Activated T-helper 1 cell treated with anti-CD3 and anti-CD28 coated beads, Interleukin-12 subunit alpha, Interleukin-12 subunit beta, Interleukin-2, Interleukin-4 antibody, amounts not matched to agents 30 ng/mL and 10 ng/mL and 1 ng/mL, durations not matched to agents 14 hours and 24 hours and 36 hours (primary cell): Measurements from ENCODE around the gene PPIL4. TPM values are rescaled to one million over a fixed set of nuclear protein-coding genes. Genes with fewer than 3 reads are reported as not detected.

Experiments
- DNase-seq: peaks from one replicate; pipeline ENCODE4 v3.0.0; 2021; ENCODE audit warnings: low spot score
- H3K27ac Mint-ChIP-seq: one replicate; pipeline ENCODE4 v1.8.0; 2021; ENCODE audit warnings: mild to moderate bottlenecking, mixed read lengths
- H3K27me3 Mint-ChIP-seq: one replicate; pipeline ENCODE4 v1.8.0; 2022; ENCODE audit warnings: mild to moderate bottlenecking, moderate library complexity, mixed read lengths; ENCODE audit not compliant: insufficient read depth
- H3K36me3 Mint-ChIP-seq: one replicate; pipeline ENCODE4 v1.8.0; 2021; ENCODE audit warnings: low read depth, mixed read lengths
- H3K4me1 Mint-ChIP-seq: one replicate; pipeline ENCODE4 v1.8.0; 2021; ENCODE audit warnings: low read depth, mixed read lengths
- H3K4me3 Mint-ChIP-seq: one replicate; pipeline ENCODE4 v1.8.0; 2021; ENCODE audit warnings: mild to moderate bottlenecking, moderate library complexity, mixed read lengths
- H3K9me3 Mint-ChIP-seq: one replicate; pipeline ENCODE4 v1.8.0; 2021; ENCODE audit warnings: mixed read lengths
- intact Hi-C: fragments of 100-400 bp; cut with micrococcal nuclease; formaldehyde crosslinking; loops from one replicate; pipeline ENCODE4 v1.15.1; 2024
- total RNA-seq: library from RNA; stranded (reverse); gene quantifications from 2 replicates; pipeline ENCODE4 v1.2.3, GENCODE V29; 2022

Gene PPIL4
- total RNA-seq, 1 donor from 2014 or later, result 25.0 TPM

DNA sequence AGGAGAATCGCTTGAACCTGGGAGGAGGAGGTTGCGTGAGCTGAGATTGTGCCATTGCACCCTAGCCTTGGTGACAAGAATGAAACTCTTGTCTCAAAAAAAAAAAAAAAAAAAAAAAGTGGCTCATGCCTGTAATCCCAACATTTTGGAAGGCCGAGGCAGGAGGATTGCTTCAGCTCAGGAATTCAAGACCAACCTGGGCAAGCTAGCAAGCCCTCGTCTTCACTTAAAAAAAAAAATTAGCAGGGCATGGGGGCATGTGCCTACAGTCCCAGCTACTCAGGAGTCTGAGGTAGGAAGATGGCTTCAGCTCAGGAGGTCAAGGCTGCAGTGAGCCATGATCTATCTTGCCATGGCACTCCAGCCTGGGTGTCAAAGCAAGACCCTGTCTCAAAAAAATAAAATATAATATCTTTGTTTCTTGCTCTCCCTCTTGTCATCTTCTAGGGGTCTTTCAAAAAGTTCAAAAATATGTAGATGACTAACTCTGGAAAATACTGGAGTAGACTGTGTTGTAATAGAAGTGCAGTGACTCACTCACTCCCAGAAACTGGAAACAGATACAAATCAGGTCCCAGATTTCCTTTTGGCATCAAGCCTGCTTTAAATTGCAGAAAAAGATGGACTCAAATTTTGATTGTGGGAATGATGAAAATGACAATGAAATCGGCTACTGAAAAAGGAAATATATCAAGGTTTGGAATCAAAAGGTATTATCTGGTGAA lies 17.5 kb upstream of the PPIL4 start:
- H3K4me3 Mint-ChIP-seq, result no peak overlapping the region
- intact Hi-C loops, result no loop called here
- H3K36me3 Mint-ChIP-seq, result no peaks in the 10 kb centered on the region
- no peak overlapping the region for H3K27ac Mint-ChIP-seq
- H3K4me1 Mint-ChIP-seq, result peaks cover 17% of the 10 kb centered on the region
- no peak for DNase-seq
- no peaks in the 10 kb centered on the region for H3K9me3 Mint-ChIP-seq
- H3K27me3 Mint-ChIP-seq, result peaks cover 24% of the 10 kb centered on the region

DNA sequence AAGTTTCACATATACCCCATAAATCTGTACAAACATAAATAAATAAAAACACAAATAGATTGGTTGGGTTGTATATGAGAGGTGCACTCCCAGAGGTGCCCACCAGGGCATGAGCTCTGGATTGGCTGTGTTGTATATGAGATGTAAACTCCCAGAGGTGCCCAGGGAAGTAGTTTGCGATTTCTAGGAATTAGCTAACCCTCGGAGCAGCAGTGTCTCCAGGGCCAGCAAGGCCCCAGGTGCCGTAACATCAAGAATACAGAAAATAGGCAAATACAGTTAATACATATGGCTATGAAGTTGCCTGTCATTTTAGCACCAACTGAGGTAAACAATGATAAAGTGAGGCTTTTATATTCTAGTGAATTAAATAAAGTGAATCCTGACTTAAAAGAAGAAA lies 14.9 kb upstream of the PPIL4 start:
- Mint-ChIP-seq H3K27ac (no peak overlapping the region), H3K4me1 (peaks cover 9% of the 10 kb centered on the region), H3K4me3 (no peak overlapping the region), H3K9me3 (no peaks in the 10 kb centered on the region), H3K27me3 (peaks cover 41% of the 10 kb centered on the region), H3K36me3 (no peaks in the 10 kb centered on the region)
- intact Hi-C loops, result loop anchor here (1.0 kb wide), 1 partner anchor 14 kb away; the partner anchor contains the start of gene PPIL4
- no peak for DNase-seq

GRCh38 chr6:149559389-149559788 lies 13.5 kb upstream of the PPIL4 start:
- H3K27me3 Mint-ChIP-seq, result peaks cover 50% of the 10 kb centered on the region
- no peaks in the 10 kb centered on the region for H3K4me1 Mint-ChIP-seq
- H3K27ac Mint-ChIP-seq, result no peak overlapping the region

GRCh38 chr6:149558029-149558428 lies 12.2 kb upstream of the PPIL4 start:
- no peaks in the 10 kb centered on the region for H3K4me1 Mint-ChIP-seq
- no peak for DNase-seq
- peaks cover 53% of the 10 kb centered on the region for H3K27me3 Mint-ChIP-seq
- intact Hi-C loops, result no loop called here
- no peak overlapping the region for H3K4me3 Mint-ChIP-seq
- H3K9me3 Mint-ChIP-seq, result no peaks in the 10 kb centered on the region
- no peak overlapping the region for H3K27ac Mint-ChIP-seq
- H3K36me3 Mint-ChIP-seq, result no peaks in the 10 kb centered on the region

More at GRCh38 chr6:149559389-149559788, 13.5 kb upstream of the PPIL4 start:
- Mint-ChIP-seq H3K9me3 (no peaks in the 10 kb centered on the region), H3K4me3 (no peak overlapping the region), H3K36me3 (no peaks in the 10 kb centered on the region)
- intact Hi-C loops, result no loop called here
- no peak for DNase-seq

GRCh38 chr6:149551920-149552319 lies 6.1 kb upstream of the PPIL4 start:
- Mint-ChIP-seq H3K9me3 (no peaks in the 10 kb centered on the region), H3K36me3 (no peaks in the 10 kb centered on the region), H3K4me3 (no peak overlapping the region), H3K27ac (no peak overlapping the region), H3K4me1 (peaks cover 4% of the 10 kb centered on the region), H3K27me3 (peaks cover 27% of the 10 kb centered on the region)
- no peak for DNase-seq
- intact Hi-C loops, result no loop called here

GRCh38 chr6:149545258-149545753 lies 537 bp downstream of the PPIL4 start:
- peaks cover 31% of the 10 kb centered on the region for H3K4me1 Mint-ChIP-seq
- peaks cover 4% of the 10 kb centered on the region for H3K27me3 Mint-ChIP-seq
- intact Hi-C loops, result loop anchor here (1.0 to 10.0 kb wide), 5 partner anchors 37 to 1845 kb away; partner anchors contain the start of genes NUP43 and ZBTB2
- H3K36me3 Mint-ChIP-seq, result peaks cover 9% of the 10 kb centered on the region
- peak; percentile 59 for DNase-seq
- H3K4me3 Mint-ChIP-seq, result peak overlapping the region; percentile 98
- H3K9me3 Mint-ChIP-seq, result no peaks in the 10 kb centered on the region
- peak overlapping the region; percentile 99 for H3K27ac Mint-ChIP-seq

GRCh38 chr6:149544646-149545257 lies 1.1 kb downstream of the PPIL4 start:
- Mint-ChIP-seq H3K27me3 (peaks cover 4% of the 10 kb centered on the region), H3K36me3 (peaks cover 9% of the 10 kb centered on the region), H3K4me3 (peak overlapping the region; percentile 98), H3K4me1 (peaks cover 31% of the 10 kb centered on the region), H3K27ac (peak overlapping the region; percentile 99), H3K9me3 (no peaks in the 10 kb centered on the region)
- DNase-seq, result no peak
- intact Hi-C loops, result loop anchor here (1.0 to 10.0 kb wide), 5 partner anchors 36 to 1846 kb away; partner anchors contain the start of genes NUP43 and ZBTB2

- Mint-ChIP-seq H3K27me3 (no peaks in the 10 kb centered on the region), H3K9me3 (no peaks in the 10 kb centered on the region), H3K4me1 (peaks cover 27% of the 10 kb centered on the region), H3K36me3 (peaks cover 22% of the 10 kb centered on the region), H3K27ac (no peak overlapping the region), H3K4me3 (no peak overlapping the region)
- intact Hi-C loops, result loop anchor here (10.0 kb wide), 1 partner anchor 464 kb away; no protein-coding TSS in a partner anchor
- no peak for DNase-seq
These were observed 4.7 kb downstream of the PPIL4 start for GRCh38 chr6:149541139-149541538.

DNA sequence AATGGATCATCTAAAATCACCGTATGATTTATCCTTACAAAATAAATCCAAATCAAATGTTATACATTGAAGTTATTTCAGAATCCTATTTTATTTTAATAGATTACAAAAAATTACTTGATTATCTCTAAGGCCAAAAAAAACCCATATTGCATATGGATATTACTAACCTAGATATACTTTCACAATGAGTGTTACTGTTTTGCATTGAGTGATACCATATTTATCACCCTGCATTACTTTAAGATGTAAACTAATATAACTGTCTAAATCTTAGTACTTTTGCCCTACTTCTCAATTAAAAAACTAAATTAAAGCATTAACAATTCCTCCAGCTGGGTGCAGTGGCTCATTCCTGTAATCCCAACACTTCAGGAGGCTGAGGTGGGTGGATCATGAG lies 11.1 kb downstream of the PPIL4 start:
- no peaks in the 10 kb centered on the region for H3K27me3 Mint-ChIP-seq
- H3K4me1 Mint-ChIP-seq, result peaks cover 5% of the 10 kb centered on the region
- no peak overlapping the region for H3K4me3 Mint-ChIP-seq
- H3K36me3 Mint-ChIP-seq, result peaks cover 41% of the 10 kb centered on the region
- no peak overlapping the region for H3K27ac Mint-ChIP-seq
- intact Hi-C loops, result no loop called here
- DNase-seq, result no peak
- no peaks in the 10 kb centered on the region for H3K9me3 Mint-ChIP-seq

GRCh38 chr6:149529650-149530049 lies 16.2 kb downstream of the PPIL4 start:
- DNase-seq, result no peak
- Mint-ChIP-seq H3K27me3 (no peaks in the 10 kb centered on the region), H3K36me3 (peaks cover 39% of the 10 kb centered on the region), H3K4me1 (peaks cover 5% of the 10 kb centered on the region), H3K4me3 (no peak overlapping the region), H3K9me3 (no peaks in the 10 kb centered on the region), H3K27ac (no peak overlapping the region)
- intact Hi-C loops, result no loop called here

GRCh38 chr6:149515494-149515893 lies 30.3 kb downstream of the PPIL4 start:
- DNase-seq, result no peak
- Mint-ChIP-seq H3K9me3 (peaks cover 8% of the 10 kb centered on the region), H3K27me3 (no peaks in the 10 kb centered on the region), H3K4me3 (no peak overlapping the region), H3K36me3 (peaks cover 29% of the 10 kb centered on the region), H3K27ac (peak overlapping the region; percentile 61), H3K4me1 (peaks cover 45% of the 10 kb centered on the region)
- intact Hi-C loops, result loop anchor here (5.0 kb wide), 1 partner anchor 568 kb away; no protein-coding TSS in a partner anchor

DNA sequence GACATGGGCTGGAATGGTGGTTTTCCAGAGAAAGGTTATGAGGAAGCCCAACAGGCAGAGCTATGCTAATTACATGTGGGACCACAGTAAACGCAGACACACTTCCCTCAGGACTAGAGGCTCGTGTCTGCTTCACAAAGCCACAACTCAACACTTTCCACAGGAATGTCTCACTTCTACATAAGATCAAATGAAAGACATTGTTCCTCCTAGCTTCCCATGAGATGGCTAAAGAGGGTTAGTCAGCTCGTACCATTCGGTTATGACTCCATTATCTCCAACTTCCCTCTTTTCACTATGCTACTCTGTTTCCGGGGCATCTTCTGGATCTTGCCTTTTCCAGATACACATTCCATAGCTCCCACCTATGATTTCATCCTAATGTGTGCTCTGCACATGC lies 31.9 kb downstream of the PPIL4 start:
- Mint-ChIP-seq H3K36me3 (peaks cover 33% of the 10 kb centered on the region), H3K4me1 (peaks cover 47% of the 10 kb centered on the region), H3K27ac (no peak overlapping the region), H3K4me3 (no peak overlapping the region), H3K27me3 (no peaks in the 10 kb centered on the region), H3K9me3 (peaks cover 8% of the 10 kb centered on the region)
- DNase-seq, result no peak
- intact Hi-C loops, result no loop called here
